Measurements from ENCODE around the gene CREG1.

- TF ChIP-seq RNF2 (IDR thresholded peaks at IDR 0.05; ENCODE audit: borderline replicate concordance, low read depth) (no peak), MAZ (IDR thresholded peaks at IDR 0.05; ENCODE audit: borderline replicate concordance, low read depth, low read length) (no peak), EP300 (IDR thresholded peaks at IDR 0.05) (no peak), JUN (IDR thresholded peaks at IDR 0.05) (no peak), CHD2 (IDR thresholded peaks at IDR 0.05; ENCODE audit: low read length, partially characterized antibody) (no peak), MAX (IDR thresholded peaks at IDR 0.05) (no peak), HOXB13 (CRISPR knock-in tag; IDR thresholded peaks at IDR 0.05; ENCODE audit: low read depth) (no peak)
- TF ChIP-seq, protein P1, sequence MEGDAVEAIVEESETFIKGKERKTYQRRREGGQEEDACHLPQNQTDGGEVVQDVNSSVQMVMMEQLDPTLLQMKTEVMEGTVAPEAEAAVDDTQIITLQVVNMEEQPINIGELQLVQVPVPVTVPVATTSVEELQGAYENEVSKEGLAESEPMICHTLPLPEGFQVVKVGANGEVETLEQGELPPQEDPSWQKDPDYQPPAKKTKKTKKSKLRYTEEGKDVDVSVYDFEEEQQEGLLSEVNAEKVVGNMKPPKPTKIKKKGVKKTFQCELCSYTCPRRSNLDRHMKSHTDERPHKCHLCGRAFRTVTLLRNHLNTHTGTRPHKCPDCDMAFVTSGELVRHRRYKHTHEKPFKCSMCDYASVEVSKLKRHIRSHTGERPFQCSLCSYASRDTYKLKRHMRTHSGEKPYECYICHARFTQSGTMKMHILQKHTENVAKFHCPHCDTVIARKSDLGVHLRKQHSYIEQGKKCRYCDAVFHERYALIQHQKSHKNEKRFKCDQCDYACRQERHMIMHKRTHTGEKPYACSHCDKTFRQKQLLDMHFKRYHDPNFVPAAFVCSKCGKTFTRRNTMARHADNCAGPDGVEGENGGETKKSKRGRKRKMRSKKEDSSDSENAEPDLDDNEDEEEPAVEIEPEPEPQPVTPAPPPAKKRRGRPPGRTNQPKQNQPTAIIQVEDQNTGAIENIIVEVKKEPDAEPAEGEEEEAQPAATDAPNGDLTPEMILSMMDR (IDR thresholded peaks at IDR 0.05): no peak
- TF ChIP-seq, protein P2, sequence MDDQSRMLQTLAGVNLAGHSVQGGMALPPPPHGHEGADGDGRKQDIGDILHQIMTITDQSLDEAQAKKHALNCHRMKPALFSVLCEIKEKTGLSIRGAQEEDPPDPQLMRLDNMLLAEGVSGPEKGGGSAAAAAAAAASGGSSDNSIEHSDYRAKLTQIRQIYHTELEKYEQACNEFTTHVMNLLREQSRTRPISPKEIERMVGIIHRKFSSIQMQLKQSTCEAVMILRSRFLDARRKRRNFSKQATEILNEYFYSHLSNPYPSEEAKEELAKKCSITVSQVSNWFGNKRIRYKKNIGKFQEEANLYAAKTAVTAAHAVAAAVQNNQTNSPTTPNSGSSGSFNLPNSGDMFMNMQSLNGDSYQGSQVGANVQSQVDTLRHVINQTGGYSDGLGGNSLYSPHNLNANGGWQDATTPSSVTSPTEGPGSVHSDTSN (IDR thresholded peaks at IDR 0.05): no peak
- TF ChIP-seq, protein P3, sequence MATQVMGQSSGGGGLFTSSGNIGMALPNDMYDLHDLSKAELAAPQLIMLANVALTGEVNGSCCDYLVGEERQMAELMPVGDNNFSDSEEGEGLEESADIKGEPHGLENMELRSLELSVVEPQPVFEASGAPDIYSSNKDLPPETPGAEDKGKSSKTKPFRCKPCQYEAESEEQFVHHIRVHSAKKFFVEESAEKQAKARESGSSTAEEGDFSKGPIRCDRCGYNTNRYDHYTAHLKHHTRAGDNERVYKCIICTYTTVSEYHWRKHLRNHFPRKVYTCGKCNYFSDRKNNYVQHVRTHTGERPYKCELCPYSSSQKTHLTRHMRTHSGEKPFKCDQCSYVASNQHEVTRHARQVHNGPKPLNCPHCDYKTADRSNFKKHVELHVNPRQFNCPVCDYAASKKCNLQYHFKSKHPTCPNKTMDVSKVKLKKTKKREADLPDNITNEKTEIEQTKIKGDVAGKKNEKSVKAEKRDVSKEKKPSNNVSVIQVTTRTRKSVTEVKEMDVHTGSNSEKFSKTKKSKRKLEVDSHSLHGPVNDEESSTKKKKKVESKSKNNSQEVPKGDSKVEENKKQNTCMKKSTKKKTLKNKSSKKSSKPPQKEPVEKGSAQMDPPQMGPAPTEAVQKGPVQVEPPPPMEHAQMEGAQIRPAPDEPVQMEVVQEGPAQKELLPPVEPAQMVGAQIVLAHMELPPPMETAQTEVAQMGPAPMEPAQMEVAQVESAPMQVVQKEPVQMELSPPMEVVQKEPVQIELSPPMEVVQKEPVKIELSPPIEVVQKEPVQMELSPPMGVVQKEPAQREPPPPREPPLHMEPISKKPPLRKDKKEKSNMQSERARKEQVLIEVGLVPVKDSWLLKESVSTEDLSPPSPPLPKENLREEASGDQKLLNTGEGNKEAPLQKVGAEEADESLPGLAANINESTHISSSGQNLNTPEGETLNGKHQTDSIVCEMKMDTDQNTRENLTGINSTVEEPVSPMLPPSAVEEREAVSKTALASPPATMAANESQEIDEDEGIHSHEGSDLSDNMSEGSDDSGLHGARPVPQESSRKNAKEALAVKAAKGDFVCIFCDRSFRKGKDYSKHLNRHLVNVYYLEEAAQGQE (IDR thresholded peaks at IDR 0.05): no peak
These were observed 43.3 kb downstream of the CREG1 start for GRCh38 chr1:167510244-167510643.

All from A549 (cell line).